Activated CD4-positive, alpha-beta memory T cell treated with anti-CD3 and anti-CD28 coated beads for 36 hours (primary cell): Measurements from ENCODE around the gene CELF1. TPM values are rescaled to one million over a fixed set of nuclear protein-coding genes. Genes with fewer than 3 reads are reported as not detected.
A peak's percentile ranks its signal among the peaks of the same experiment; 100 is the strongest.

Experiments used
- CTCF ChIA-PET: fragments of 350-600 bp; sonication (Branson Sonifier 250); formaldehyde crosslinking; loops from one replicate; lab custom pipeline; 2021; ENCODE audit warnings: antibody characterized with exemption, inconsistent platforms; lab: Charles Lee
- POLR2A ChIA-PET: fragments of 350-600 bp; sonication (Branson Sonifier 250); formaldehyde crosslinking; loops from one replicate; lab custom pipeline; 2021; ENCODE audit warnings: antibody characterized with exemption; lab: Charles Lee
- DNase-seq: peaks from one replicate; pipeline ENCODE4 v3.0.0-alpha.2; 2020
- H3K27ac Mint-ChIP-seq: one replicate; pipeline ENCODE4 v1.8.0; 2021; ENCODE audit warnings: mixed read lengths
- H3K27me3 Mint-ChIP-seq: one replicate; pipeline ENCODE4 v1.8.0; 2021; ENCODE audit warnings: mixed read lengths
- H3K36me3 Mint-ChIP-seq: one replicate; pipeline ENCODE4 v1.8.0; 2021; ENCODE audit warnings: mixed read lengths
- H3K4me1 Mint-ChIP-seq: one replicate; pipeline ENCODE4 v1.8.0; 2021; ENCODE audit warnings: low read depth, mixed read lengths
- H3K4me3 Mint-ChIP-seq: one replicate; pipeline ENCODE4 v1.8.0; 2021; ENCODE audit warnings: mild to moderate bottlenecking, mixed read lengths
- H3K9me3 Mint-ChIP-seq: one replicate; pipeline ENCODE4 v1.8.0; 2021; ENCODE audit warnings: mixed read lengths
- intact Hi-C: fragments of 100-400 bp; cut with micrococcal nuclease; formaldehyde crosslinking; loops from one replicate; pipeline ENCODE4 v1.15.1; 2023
- total RNA-seq, 2 experiments: library from RNA; stranded (reverse); gene quantifications; one replicate each; pipeline ENCODE4 v1.2.3, GENCODE V29; 2021

The CELF1 gene
- total RNA-seq, result 100 to 1,000 TPM; 103 to 115 TPM

GRCh38 chr11:47552566-47553405, at the start of gene CELF1:
CELF1 (minus strand) TSS chr11:47553132; CDS start chr11:47499523, 53,609 bp downstream.
- Mint-ChIP-seq H3K4me1 (peaks cover 39% of the 10 kb centered on the region), H3K9me3 (no peaks in the 10 kb centered on the region), H3K36me3 (peaks cover 24% of the 10 kb centered on the region), H3K4me3 (peak within 1 kb of the TSS; percentile 95), H3K27me3 (no peaks in the 10 kb centered on the region), H3K27ac (peak within 1 kb of the TSS; percentile 92)
- CTCF ChIA-PET, result interaction anchor here (0.7 to 5.1 kb wide), 15 partner anchors 9 to 143 kb away, joined by 3 to 32 read pairs (median 5); partner anchors contain the start of genes KBTBD4, NDUFS3 and PTPMT1
- peak; percentile 96 for DNase-seq
- POLR2A ChIA-PET, result interaction anchor here (0.7 to 2.5 kb wide), 10 partner anchors 12 to 163 kb away, joined by 3 to 20 read pairs (median 4); partner anchors contain the start of genes AGBL2, KBTBD4, NDUFS3 and PTPMT1
- intact Hi-C loops, result loop anchor here (1.0 to 10.0 kb wide), 12 partner anchors 12 to 936 kb away; partner anchors contain the start of genes ATG13, CSTPP1, DDB2 and FNBP4

GRCh38 chr11:47599902-47600301, 47.0 kb upstream of the CELF1 start:
- H3K36me3 Mint-ChIP-seq, result no peaks in the 10 kb centered on the region
- H3K4me1 Mint-ChIP-seq, result no peaks in the 10 kb centered on the region
- CTCF ChIA-PET, result no interaction called here
- no peak overlapping the region for H3K4me3 Mint-ChIP-seq
- H3K9me3 Mint-ChIP-seq, result no peaks in the 10 kb centered on the region
- intact Hi-C loops, result no loop called here
- POLR2A ChIA-PET, result no interaction called here
- peaks cover 8% of the 10 kb centered on the region for H3K27me3 Mint-ChIP-seq
- H3K27ac Mint-ChIP-seq, result no peak overlapping the region
- DNase-seq, result no peak

GRCh38 chr11:47595967-47596366, 43.0 kb upstream of the CELF1 start:
- CTCF ChIA-PET, result no interaction called here
- H3K27me3 Mint-ChIP-seq, result peaks cover 32% of the 10 kb centered on the region

GRCh38 chr11:47595029-47595428, 42.1 kb upstream of the CELF1 start:
- no peak for DNase-seq
- Mint-ChIP-seq H3K36me3 (no peaks in the 10 kb centered on the region), H3K4me3 (no peak overlapping the region), H3K27ac (no peak overlapping the region), H3K9me3 (no peaks in the 10 kb centered on the region), H3K27me3 (peaks cover 32% of the 10 kb centered on the region), H3K4me1 (peaks cover 8% of the 10 kb centered on the region)
- intact Hi-C loops, result no loop called here
- POLR2A ChIA-PET, result interaction anchor here (1.3 kb wide), 1 partner anchor 16 kb away, joined by 4 read pairs; the partner anchor contains the start of genes KBTBD4 and NDUFS3
- CTCF ChIA-PET, result no interaction called here

More at GRCh38 chr11:47595967-47596366, 43.0 kb upstream of the CELF1 start:
- no peak overlapping the region for H3K27ac Mint-ChIP-seq
- POLR2A ChIA-PET, result interaction anchor here (0.6 kb wide), 1 partner anchor 50 kb away, joined by 3 read pairs; no protein-coding TSS in a partner anchor
- no peak for DNase-seq
- intact Hi-C loops, result no loop called here
- H3K4me3 Mint-ChIP-seq, result no peak overlapping the region
- peaks cover 8% of the 10 kb centered on the region for H3K4me1 Mint-ChIP-seq
- H3K9me3 Mint-ChIP-seq, result no peaks in the 10 kb centered on the region
- no peaks in the 10 kb centered on the region for H3K36me3 Mint-ChIP-seq

- ChIA-PET POLR2A (interaction anchor here (1.3 kb wide), 1 partner anchor 16 kb away, joined by 4 read pairs; the partner anchor contains the start of genes KBTBD4 and NDUFS3), CTCF (no interaction called here)
- Mint-ChIP-seq H3K9me3 (no peaks in the 10 kb centered on the region), H3K4me1 (peaks cover 8% of the 10 kb centered on the region), H3K27ac (no peak within 1 kb of the TSS), H3K4me3 (no peak within 1 kb of the TSS), H3K36me3 (no peaks in the 10 kb centered on the region), H3K27me3 (peaks cover 32% of the 10 kb centered on the region)
- no peak for DNase-seq
- intact Hi-C loops, result no loop called here
These were observed 41.3 kb upstream of the CELF1 start, which contains the start of gene C1QTNF4 for GRCh38 chr11:47593934-47594855. C1QTNF4 (minus strand) TSS chr11:47594411; CDS start chr11:47590810, 3,601 bp downstream.

GRCh38 chr11:47593492-47593933, 40.6 kb upstream of the CELF1 start:
- peaks cover 32% of the 10 kb centered on the region for H3K27me3 Mint-ChIP-seq
- H3K9me3 Mint-ChIP-seq, result no peaks in the 10 kb centered on the region
- no peak for DNase-seq
- POLR2A ChIA-PET, result no interaction called here
- H3K4me3 Mint-ChIP-seq, result no peak overlapping the region
- H3K36me3 Mint-ChIP-seq, result no peaks in the 10 kb centered on the region
- no peak overlapping the region for H3K27ac Mint-ChIP-seq
- intact Hi-C loops, result no loop called here
- CTCF ChIA-PET, result no interaction called here
- peaks cover 8% of the 10 kb centered on the region for H3K4me1 Mint-ChIP-seq

GRCh38 chr11:47592970-47593369, 40.0 kb upstream of the CELF1 start:
- Mint-ChIP-seq H3K27ac (no peak overlapping the region), H3K4me1 (peaks cover 8% of the 10 kb centered on the region), H3K4me3 (no peak overlapping the region), H3K27me3 (peaks cover 32% of the 10 kb centered on the region), H3K36me3 (no peaks in the 10 kb centered on the region), H3K9me3 (no peaks in the 10 kb centered on the region)
- ChIA-PET CTCF (no interaction called here), POLR2A (interaction anchor here (0.6 kb wide), 1 partner anchor 122 kb away, joined by 3 read pairs; no protein-coding TSS in a partner anchor)
- intact Hi-C loops, result no loop called here
- DNase-seq, result no peak

- ChIA-PET CTCF (no interaction called here), POLR2A (no interaction called here)
- Mint-ChIP-seq H3K27ac (no peak overlapping the region), H3K4me3 (no peak overlapping the region), H3K36me3 (no peaks in the 10 kb centered on the region), H3K27me3 (peaks cover 32% of the 10 kb centered on the region), H3K9me3 (no peaks in the 10 kb centered on the region), H3K4me1 (peaks cover 8% of the 10 kb centered on the region)
- intact Hi-C loops, result no loop called here
- no peak for DNase-seq
These were observed 39.3 kb upstream of the CELF1 start for GRCh38 chr11:47592251-47592650.

- Mint-ChIP-seq H3K36me3 (no peaks in the 10 kb centered on the region), H3K27ac (no peak overlapping the region), H3K27me3 (peaks cover 32% of the 10 kb centered on the region), H3K9me3 (no peaks in the 10 kb centered on the region), H3K4me1 (peaks cover 8% of the 10 kb centered on the region), H3K4me3 (no peak overlapping the region)
- intact Hi-C loops, result no loop called here
- no peak for DNase-seq
- POLR2A ChIA-PET, result no interaction called here
- CTCF ChIA-PET, result no interaction called here
These were observed 38.8 kb upstream of the CELF1 start for GRCh38 chr11:47591764-47592163.

GRCh38 chr11:47589977-47590861, 37.3 kb upstream of the CELF1 start:
- Mint-ChIP-seq H3K36me3 (no peaks in the 10 kb centered on the region), H3K27ac (no peak overlapping the region), H3K9me3 (no peaks in the 10 kb centered on the region), H3K27me3 (peaks cover 25% of the 10 kb centered on the region), H3K4me3 (no peak overlapping the region), H3K4me1 (peaks cover 8% of the 10 kb centered on the region)
- intact Hi-C loops, result no loop called here
- DNase-seq, result no peak
- CTCF ChIA-PET, result no interaction called here
- POLR2A ChIA-PET, result no interaction called here

GRCh38 chr11:47589584-47589976, 36.6 kb upstream of the CELF1 start:
- no peak overlapping the region for H3K4me3 Mint-ChIP-seq
- no peaks in the 10 kb centered on the region for H3K9me3 Mint-ChIP-seq
- H3K27ac Mint-ChIP-seq, result no peak overlapping the region
- ChIA-PET CTCF (no interaction called here), POLR2A (no interaction called here)
- no peak for DNase-seq
- H3K36me3 Mint-ChIP-seq, result peaks cover 5% of the 10 kb centered on the region
- H3K4me1 Mint-ChIP-seq, result peaks cover 8% of the 10 kb centered on the region
- H3K27me3 Mint-ChIP-seq, result peaks cover 21% of the 10 kb centered on the region
- intact Hi-C loops, result no loop called here
